GM23338 (cell line): Measurements from ENCODE around the gene RBM44. TPM values are rescaled to one million over a fixed set of nuclear protein-coding genes. Genes with fewer than 3 reads are reported as not detected.

ENCODE experiments used
- ATAC-seq: fragments of 200-7000 bp; cut with Tn5 transposase; 3 replicates; pipeline ENCODE4 v1.9.1; 2020
- DNase-seq: peaks from one replicate; pipeline ENCODE4 v3.0.0-alpha.2; 2015; ENCODE audit warnings: low spot score
- H2AFZ ChIP-seq: fragments of 200-600 bp; sonication (generic); 2 replicates; pipeline ENCODE4 v1.8.0; 2016; ENCODE audit warnings: antibody characterized with exemption, mild to moderate bottlenecking, moderate library complexity
- H3F3A ChIP-seq: fragments of 200-600 bp; sonication (generic); replicated peaks from 2 replicates; pipeline ENCODE4 v1.8.0; 2017; ENCODE audit warnings: antibody characterized with exemption, mixed run types, low read depth
- H3K27ac ChIP-seq: fragments of 200-600 bp; sonication (generic); 2 replicates; pipeline ENCODE4 v1.6.1; 2016; ENCODE audit warnings: low read depth
- H3K27me3 ChIP-seq: fragments of 200-600 bp; sonication (generic); 2 replicates; pipeline ENCODE4 v1.8.0; 2016; ENCODE audit warnings: mild to moderate bottlenecking, mixed run types, moderate library complexity; ENCODE audit not compliant: insufficient read depth
- H3K36me3 ChIP-seq: fragments of 200-600 bp; sonication (generic); 2 replicates; pipeline ENCODE4 v1.8.0; 2016; ENCODE audit warnings: mild to moderate bottlenecking; ENCODE audit not compliant: insufficient read depth
- H3K4me1 ChIP-seq: fragments of 200-600 bp; sonication (generic); 2 replicates; pipeline ENCODE4 v1.8.0; 2016; ENCODE audit warnings: mild to moderate bottlenecking, moderate library complexity; ENCODE audit not compliant: insufficient read depth
- H3K4me2 ChIP-seq: fragments of 200-600 bp; sonication (generic); 2 replicates; pipeline ENCODE4 v1.7.1; 2017; ENCODE audit warnings: mixed run types
- H3K4me3 ChIP-seq: fragments of 200-600 bp; sonication (generic); 2 replicates; pipeline ENCODE4 v1.6.1; 2016; ENCODE audit warnings: mixed run types
- H3K79me2 ChIP-seq: fragments of 200-600 bp; sonication (generic); replicated peaks from 2 replicates; pipeline ENCODE4 v1.8.0; 2017; ENCODE audit warnings: mild to moderate bottlenecking; ENCODE audit not compliant: insufficient read depth
- H3K9me2 ChIP-seq: fragments of 200-600 bp; sonication (generic); 2 replicates; pipeline ENCODE4 v1.8.0; 2017; ENCODE audit not compliant: insufficient read depth
- H4K20me1 ChIP-seq: fragments of 200-600 bp; sonication (generic); replicated peaks from 2 replicates; pipeline ENCODE4 v1.8.0; 2017; ENCODE audit warnings: mild to moderate bottlenecking; ENCODE audit not compliant: insufficient read depth
- H3K27ac Mint-ChIP-seq: 2 replicates; pipeline ENCODE4 v1.8.0; 2020; ENCODE audit warnings: inconsistent platforms, mild to moderate bottlenecking, moderate library complexity, mixed read lengths
- H3K27me3 Mint-ChIP-seq: 3 replicates; pipeline ENCODE4 v1.8.0; 2022; ENCODE audit warnings: low read depth, mild to moderate bottlenecking, moderate library complexity, mixed read lengths, inconsistent platforms; ENCODE audit not compliant: insufficient read depth, poor library complexity
- H3K36me3 Mint-ChIP-seq: 3 replicates; pipeline ENCODE4 v1.8.0; 2021; ENCODE audit warnings: low read depth, mild to moderate bottlenecking, inconsistent platforms, moderate library complexity, mixed read lengths
- H3K4me1 Mint-ChIP-seq: 3 replicates; pipeline ENCODE4 v1.8.0; 2020; ENCODE audit warnings: mild to moderate bottlenecking, inconsistent platforms, mixed read lengths
- H3K4me3 Mint-ChIP-seq: 3 replicates; pipeline ENCODE4 v1.8.0; 2021; ENCODE audit warnings: moderate library complexity, mild to moderate bottlenecking, inconsistent platforms, mixed read lengths
- H3K9me3 Mint-ChIP-seq: 3 replicates; pipeline ENCODE4 v1.8.0; 2020; ENCODE audit warnings: moderate library complexity, mild to moderate bottlenecking, inconsistent platforms, mixed read lengths
- CREB1 ChIP-seq: fragments of 250-450 bp; sonication (Bioruptor Pico); IDR thresholded peaks from 2 replicates; pipeline ENCODE4 v1.5.0; 2020; ENCODE audit warnings: low read depth, mild to moderate bottlenecking, moderate library complexity
- CTCF ChIP-seq, 2 experiments: fragments of 200-600 bp in 1 of 2; sonication (generic) in 1 of 2; conservative IDR thresholded peaks; 2 replicates each; pipeline versions ENCODE4 v1.5.1 to v1.6.1; 2016 to 2017; ENCODE audit warnings: antibody characterized with exemption in 2 of 2, low read depth in 2 of 2, mild to moderate bottlenecking in 2 of 2, moderate library complexity in 1 of 2
- ETS1 ChIP-seq: IDR thresholded peaks from 2 replicates; pipeline ENCODE4 v1.6.1; 2016; ENCODE audit warnings: antibody characterized with exemption
- EZH2 ChIP-seq: fragments of 200-600 bp; sonication (generic); IDR thresholded peaks from one replicate; pipeline ENCODE4 v1.8.0; 2017; ENCODE audit warnings: antibody characterized with exemption, mild to moderate bottlenecking, low read depth; ENCODE audit not compliant: unreplicated experiment
- EZH2phosphoT487 ChIP-seq: fragments of 200-600 bp; sonication (generic); IDR thresholded peaks from one replicate; pipeline ENCODE4 v1.8.1; 2018; ENCODE audit warnings: antibody characterized with exemption; ENCODE audit not compliant: unreplicated experiment
- JUNB ChIP-seq: IDR thresholded peaks from one replicate; pipeline ENCODE4 v1.6.1; 2016; ENCODE audit warnings: antibody characterized with exemption; ENCODE audit not compliant: unreplicated experiment
- NANOG ChIP-seq: IDR thresholded peaks from 2 replicates; pipeline ENCODE4 v1.6.1; 2016; ENCODE audit warnings: antibody characterized with exemption, borderline replicate concordance
- POLR2AphosphoS5 ChIP-seq: IDR thresholded peaks from 2 replicates; pipeline ENCODE4 v1.6.1; 2016; ENCODE audit warnings: antibody characterized with exemption, low read depth
- STAT1 ChIP-seq: IDR thresholded peaks from one replicate; pipeline ENCODE4 v1.6.1; 2016; ENCODE audit warnings: antibody characterized with exemption; ENCODE audit not compliant: unreplicated experiment
- ZNF114 ChIP-seq: fragments of 250-450 bp; sonication (Bioruptor Pico); IDR thresholded peaks from 2 replicates; pipeline ENCODE4 v1.5.0; 2020; ENCODE audit warnings: mild to moderate bottlenecking, moderate library complexity
- ZNF331 ChIP-seq: fragments of 250-450 bp; sonication (Bioruptor Pico); IDR thresholded peaks from 2 replicates; pipeline ENCODE4 v1.5.0; 2020; ENCODE audit warnings: low read depth, mild to moderate bottlenecking, moderate library complexity
- polyA plus RNA-seq: library from polyadenylated mRNA; unstranded; fragments of >200 nt; fragmentation: Nextera tagmentation; extraction: Ambion mirVana; gene quantifications from 2 replicates; pipeline ENCODE4 v1.2.1, GENCODE V29; 2016
- total RNA-seq: library from RNA; depleted of rRNA; stranded (reverse); fragments of >200 nt; shearing (Covaris generic); gene quantifications from 2 replicates; pipeline ENCODE4 v1.2.3, GENCODE V29; 2014
- TF ChIP-seq, protein P1 (sequence below): IDR thresholded peaks from one replicate; pipeline ENCODE4 v1.6.1; 2018; ENCODE audit warnings: antibody characterized with exemption; ENCODE audit not compliant: unreplicated experiment
- TF ChIP-seq, protein P2 (sequence below): fragments of 250-450 bp; sonication (Bioruptor Pico); IDR thresholded peaks from 2 replicates; pipeline ENCODE4 v1.5.0; 2020; ENCODE audit warnings: mild to moderate bottlenecking, moderate library complexity

The RBM44 gene
- total and polyA plus RNA-seq, 2 experiments from 2014 or later = 0.29 to 0.87 TPM

GRCh38 chr2:237864444-237864931 lies 65.9 kb downstream of the RBM44 start:
- peaks cover 24% of the 10 kb centered on the region for H3K27me3 Mint-ChIP-seq
- no peak overlapping the region for H3K27ac Mint-ChIP-seq
- H3K4me1 ChIP-seq = 0 out of 2 replicates have a peak, but pooled peaks cover 4% of the 10 kb centered on the region
- no peak for ATAC-seq
- no peak for DNase-seq
- no peaks in the 10 kb centered on the region for H3K36me3 Mint-ChIP-seq
- H3K4me1 Mint-ChIP-seq = peaks cover 21% of the 10 kb centered on the region
- H4K20me1 ChIP-seq = no peaks in the 10 kb centered on the region
- TF ChIP-seq STAT1 = no peak
- TF ChIP-seq, protein P1, sequence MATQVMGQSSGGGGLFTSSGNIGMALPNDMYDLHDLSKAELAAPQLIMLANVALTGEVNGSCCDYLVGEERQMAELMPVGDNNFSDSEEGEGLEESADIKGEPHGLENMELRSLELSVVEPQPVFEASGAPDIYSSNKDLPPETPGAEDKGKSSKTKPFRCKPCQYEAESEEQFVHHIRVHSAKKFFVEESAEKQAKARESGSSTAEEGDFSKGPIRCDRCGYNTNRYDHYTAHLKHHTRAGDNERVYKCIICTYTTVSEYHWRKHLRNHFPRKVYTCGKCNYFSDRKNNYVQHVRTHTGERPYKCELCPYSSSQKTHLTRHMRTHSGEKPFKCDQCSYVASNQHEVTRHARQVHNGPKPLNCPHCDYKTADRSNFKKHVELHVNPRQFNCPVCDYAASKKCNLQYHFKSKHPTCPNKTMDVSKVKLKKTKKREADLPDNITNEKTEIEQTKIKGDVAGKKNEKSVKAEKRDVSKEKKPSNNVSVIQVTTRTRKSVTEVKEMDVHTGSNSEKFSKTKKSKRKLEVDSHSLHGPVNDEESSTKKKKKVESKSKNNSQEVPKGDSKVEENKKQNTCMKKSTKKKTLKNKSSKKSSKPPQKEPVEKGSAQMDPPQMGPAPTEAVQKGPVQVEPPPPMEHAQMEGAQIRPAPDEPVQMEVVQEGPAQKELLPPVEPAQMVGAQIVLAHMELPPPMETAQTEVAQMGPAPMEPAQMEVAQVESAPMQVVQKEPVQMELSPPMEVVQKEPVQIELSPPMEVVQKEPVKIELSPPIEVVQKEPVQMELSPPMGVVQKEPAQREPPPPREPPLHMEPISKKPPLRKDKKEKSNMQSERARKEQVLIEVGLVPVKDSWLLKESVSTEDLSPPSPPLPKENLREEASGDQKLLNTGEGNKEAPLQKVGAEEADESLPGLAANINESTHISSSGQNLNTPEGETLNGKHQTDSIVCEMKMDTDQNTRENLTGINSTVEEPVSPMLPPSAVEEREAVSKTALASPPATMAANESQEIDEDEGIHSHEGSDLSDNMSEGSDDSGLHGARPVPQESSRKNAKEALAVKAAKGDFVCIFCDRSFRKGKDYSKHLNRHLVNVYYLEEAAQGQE = no peak
- TF ChIP-seq CTCF (conservative IDR thresholded peaks at IDR 0.05; ENCODE audit: low read depth in 2 of 2) = no peak
- TF ChIP-seq NANOG = no peak
- no peak for TF ChIP-seq POLR2AphosphoS5
- TF ChIP-seq ZNF331 (CRISPR knock-in tag) = no peak
- TF ChIP-seq CREB1 = no peak
- no peak for TF ChIP-seq JUNB
- TF ChIP-seq ZNF114 (CRISPR knock-in tag) = no peak
- TF ChIP-seq ETS1 = no peak
- TF ChIP-seq, protein P2, sequence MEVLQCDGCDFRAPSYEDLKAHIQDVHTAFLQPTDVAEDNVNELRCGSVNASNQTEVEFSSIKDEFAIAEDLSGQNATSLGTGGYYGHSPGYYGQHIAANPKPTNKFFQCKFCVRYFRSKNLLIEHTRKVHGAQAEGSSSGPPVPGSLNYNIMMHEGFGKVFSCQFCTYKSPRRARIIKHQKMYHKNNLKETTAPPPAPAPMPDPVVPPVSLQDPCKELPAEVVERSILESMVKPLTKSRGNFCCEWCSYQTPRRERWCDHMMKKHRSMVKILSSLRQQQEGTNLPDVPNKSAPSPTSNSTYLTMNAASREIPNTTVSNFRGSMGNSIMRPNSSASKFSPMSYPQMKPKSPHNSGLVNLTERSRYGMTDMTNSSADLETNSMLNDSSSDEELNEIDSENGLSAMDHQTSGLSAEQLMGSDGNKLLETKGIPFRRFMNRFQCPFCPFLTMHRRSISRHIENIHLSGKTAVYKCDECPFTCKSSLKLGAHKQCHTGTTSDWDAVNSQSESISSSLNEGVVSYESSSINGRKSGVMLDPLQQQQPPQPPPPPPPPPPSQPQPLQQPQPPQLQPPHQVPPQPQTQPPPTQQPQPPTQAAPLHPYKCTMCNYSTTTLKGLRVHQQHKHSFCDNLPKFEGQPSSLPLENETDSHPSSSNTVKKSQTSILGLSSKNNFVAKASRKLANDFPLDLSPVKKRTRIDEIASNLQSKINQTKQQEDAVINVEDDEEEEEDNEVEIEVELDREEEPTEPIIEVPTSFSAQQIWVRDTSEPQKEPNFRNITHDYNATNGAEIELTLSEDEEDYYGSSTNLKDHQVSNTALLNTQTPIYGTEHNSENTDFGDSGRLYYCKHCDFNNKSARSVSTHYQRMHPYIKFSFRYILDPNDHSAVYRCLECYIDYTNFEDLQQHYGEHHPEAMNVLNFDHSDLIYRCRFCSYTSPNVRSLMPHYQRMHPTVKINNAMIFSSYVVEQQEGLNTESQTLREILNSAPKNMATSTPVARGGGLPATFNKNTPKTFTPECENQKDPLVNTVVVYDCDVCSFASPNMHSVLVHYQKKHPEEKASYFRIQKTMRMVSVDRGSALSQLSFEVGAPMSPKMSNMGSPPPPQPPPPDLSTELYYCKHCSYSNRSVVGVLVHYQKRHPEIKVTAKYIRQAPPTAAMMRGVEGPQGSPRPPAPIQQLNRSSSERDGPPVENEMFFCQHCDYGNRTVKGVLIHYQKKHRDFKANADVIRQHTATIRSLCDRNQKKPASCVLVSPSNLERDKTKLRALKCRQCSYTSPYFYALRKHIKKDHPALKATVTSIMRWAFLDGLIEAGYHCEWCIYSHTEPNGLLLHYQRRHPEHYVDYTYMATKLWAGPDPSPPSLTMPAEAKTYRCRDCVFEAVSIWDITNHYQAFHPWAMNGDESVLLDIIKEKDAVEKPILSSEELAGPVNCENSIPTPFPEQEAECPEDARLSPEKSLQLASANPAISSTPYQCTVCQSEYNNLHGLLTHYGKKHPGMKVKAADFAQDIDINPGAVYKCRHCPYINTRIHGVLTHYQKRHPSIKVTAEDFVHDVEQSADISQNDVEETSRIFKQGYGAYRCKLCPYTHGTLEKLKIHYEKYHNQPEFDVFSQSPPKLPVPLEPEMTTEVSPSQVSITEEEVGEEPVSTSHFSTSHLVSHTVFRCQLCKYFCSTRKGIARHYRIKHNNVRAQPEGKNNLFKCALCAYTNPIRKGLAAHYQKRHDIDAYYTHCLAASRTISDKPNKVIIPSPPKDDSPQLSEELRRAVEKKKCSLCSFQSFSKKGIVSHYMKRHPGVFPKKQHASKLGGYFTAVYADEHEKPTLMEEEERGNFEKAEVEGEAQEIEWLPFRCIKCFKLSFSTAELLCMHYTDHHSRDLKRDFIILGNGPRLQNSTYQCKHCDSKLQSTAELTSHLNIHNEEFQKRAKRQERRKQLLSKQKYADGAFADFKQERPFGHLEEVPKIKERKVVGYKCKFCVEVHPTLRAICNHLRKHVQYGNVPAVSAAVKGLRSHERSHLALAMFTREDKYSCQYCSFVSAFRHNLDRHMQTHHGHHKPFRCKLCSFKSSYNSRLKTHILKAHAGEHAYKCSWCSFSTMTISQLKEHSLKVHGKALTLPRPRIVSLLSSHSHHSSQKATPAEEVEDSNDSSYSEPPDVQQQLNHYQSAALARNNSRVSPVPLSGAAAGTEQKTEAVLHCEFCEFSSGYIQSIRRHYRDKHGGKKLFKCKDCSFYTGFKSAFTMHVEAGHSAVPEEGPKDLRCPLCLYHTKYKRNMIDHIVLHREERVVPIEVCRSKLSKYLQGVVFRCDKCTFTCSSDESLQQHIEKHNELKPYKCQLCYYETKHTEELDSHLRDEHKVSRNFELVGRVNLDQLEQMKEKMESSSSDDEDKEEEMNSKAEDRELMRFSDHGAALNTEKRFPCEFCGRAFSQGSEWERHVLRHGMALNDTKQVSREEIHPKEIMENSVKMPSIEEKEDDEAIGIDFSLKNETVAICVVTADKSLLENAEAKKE (CRISPR knock-in tag) = no peak
- TF ChIP-seq EZH2phosphoT487 = no peak
- TF ChIP-seq EZH2 = no peak
- no peak overlapping the region for H3K27ac ChIP-seq
- H3K4me2 ChIP-seq = no peak overlapping the region
- H2AFZ ChIP-seq = no peak overlapping the region
- H3K36me3 ChIP-seq = no peaks in the 10 kb centered on the region
- H3K4me3 ChIP-seq = no peak overlapping the region
- H3K9me2 ChIP-seq = no peaks in the 10 kb centered on the region
- no peaks in the 10 kb centered on the region for H3K9me3 Mint-ChIP-seq
- H3K4me3 Mint-ChIP-seq = no peak overlapping the region
- H3K27me3 ChIP-seq = peaks cover 20% of the 10 kb centered on the region
- H3K79me2 ChIP-seq = no peaks in the 10 kb centered on the region
- peaks cover 6% of the 10 kb centered on the region; the same call in 1 of the 2 replicates for H3F3A ChIP-seq
